Measurements from ENCODE around the gene CD93. TPM values are rescaled to one million over a fixed set of nuclear protein-coding genes. Genes with fewer than 3 reads are reported as not detected.

The CD93 gene
- total RNA-seq, 1 donor from 2014 or later, result 37.0 TPM

DNA sequence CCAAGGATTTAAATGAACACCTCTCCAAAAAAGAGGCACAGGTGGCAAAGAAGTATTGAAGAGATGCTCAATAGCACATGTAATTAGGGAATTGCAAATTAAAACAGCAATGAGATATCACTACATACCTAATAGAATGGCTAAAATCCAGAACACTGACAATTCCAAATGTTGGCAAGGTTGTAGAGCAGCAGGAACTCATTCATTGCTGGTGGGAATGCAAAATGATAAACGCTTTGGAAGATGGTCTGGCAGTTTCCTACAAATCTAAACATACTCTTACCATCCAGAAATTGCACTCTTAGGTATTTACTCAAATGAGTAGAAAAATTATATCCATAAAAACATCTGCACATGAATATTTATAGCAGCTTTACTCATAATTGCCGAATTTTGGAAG is 17.0 kb downstream of the CD93 start:
- ATAC-seq (ENCODE audit: poor library complexity) (no peak), DNase-seq (no peak)
- intact Hi-C loops (cut with DNase I), result loop anchor here (10.0 kb wide), 1 partner anchor 276 kb away; no protein-coding TSS in a partner anchor

DNA sequence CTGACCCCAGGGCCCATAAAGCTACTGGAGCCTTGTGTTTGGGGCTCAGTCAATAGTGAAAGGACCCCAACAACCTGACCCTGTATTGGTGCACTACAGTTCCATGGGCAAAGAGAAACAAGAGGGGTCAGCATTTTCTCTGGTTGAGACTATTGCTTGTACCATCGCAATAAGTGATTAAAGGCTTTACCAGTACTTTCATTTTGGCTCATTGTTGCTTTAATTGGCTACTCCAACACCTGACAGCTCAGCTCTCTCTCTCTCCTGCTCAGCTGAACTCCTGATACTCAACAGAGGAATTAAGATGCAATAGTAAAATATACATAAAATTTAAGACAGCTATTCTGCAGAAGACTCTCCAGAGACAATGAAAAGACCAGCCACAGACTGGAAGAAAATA is 17.8 kb downstream of the CD93 start:
- ATAC-seq (ENCODE audit: poor library complexity) (no peak), DNase-seq (no peak)
- intact Hi-C loops (cut with DNase I), result loop anchor here (10.0 kb wide), 1 partner anchor 277 kb away; no protein-coding TSS in a partner anchor

DNA sequence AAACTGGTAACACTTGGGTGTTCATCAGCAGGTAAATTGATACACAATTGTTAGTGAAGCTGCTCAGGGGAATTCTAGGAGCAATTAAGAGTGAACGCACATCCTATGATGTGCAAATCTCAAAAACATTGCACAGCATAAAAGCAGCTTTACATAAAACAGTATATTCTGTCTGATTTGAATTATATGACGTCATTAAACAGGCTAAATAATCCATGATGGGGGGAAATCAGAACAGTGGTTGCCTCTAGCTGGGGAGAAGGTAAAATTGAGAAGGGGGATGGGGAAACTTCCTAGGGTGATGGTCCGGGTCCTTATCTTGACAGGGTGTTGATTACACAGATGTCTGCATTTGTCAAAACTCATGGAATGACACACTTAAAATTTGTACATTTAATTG is 19.4 kb downstream of the CD93 start:
- ATAC-seq (ENCODE audit: poor library complexity), result no peak
- DNase-seq, result no peak
- intact Hi-C loops (cut with DNase I), result loop anchor here (10.0 kb wide), 1 partner anchor 278 kb away; no protein-coding TSS in a partner anchor

DNA sequence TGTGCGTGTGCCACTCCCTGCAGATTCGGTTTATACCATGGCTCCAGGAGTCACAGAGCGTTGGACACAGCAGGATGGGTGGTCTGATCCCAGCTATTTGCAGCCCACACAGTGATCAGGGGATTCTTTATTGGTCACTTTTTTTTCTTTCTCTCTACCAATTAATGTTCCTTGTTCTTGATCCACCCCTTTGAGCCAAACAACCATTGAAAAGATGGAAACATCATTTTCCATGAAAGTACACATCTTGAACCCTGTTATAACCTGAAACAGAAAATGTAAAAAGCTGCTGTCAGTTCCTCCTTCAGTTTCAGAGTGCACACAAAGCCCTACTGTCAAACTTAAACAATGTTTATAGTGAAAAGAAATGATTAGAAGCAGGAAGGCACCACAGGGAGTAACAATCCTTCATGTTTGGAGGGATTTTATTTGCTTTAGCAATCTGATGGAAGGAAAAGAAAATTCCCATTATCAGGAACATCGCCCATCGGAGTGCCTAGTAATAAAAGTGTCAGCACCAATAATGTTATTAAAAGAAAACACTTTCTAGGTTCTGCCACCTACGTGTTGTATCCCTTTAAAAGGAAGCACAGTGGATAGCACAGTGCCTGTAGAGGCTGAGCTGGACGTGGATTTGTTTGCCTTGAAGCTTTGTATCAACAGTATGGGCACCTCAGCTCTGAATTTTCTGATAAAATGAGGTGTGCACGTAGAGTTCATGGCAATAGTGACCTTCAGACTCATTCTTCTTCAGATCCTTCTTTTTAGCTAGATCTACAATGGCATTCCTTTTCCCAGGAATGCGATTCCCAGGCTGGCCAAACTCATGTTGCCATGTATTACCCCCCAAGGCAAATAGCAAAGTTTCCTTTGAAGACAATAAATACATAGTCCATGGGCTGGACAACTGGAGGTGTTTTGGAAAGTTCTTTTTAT is 20.6 kb downstream of the CD93 start:
- DNase-seq (no peak), ATAC-seq (ENCODE audit: poor library complexity) (no peak)
- intact Hi-C loops (cut with DNase I), result loop anchor here (10.0 kb wide), 1 partner anchor 279 kb away; no protein-coding TSS in a partner anchor

DNA sequence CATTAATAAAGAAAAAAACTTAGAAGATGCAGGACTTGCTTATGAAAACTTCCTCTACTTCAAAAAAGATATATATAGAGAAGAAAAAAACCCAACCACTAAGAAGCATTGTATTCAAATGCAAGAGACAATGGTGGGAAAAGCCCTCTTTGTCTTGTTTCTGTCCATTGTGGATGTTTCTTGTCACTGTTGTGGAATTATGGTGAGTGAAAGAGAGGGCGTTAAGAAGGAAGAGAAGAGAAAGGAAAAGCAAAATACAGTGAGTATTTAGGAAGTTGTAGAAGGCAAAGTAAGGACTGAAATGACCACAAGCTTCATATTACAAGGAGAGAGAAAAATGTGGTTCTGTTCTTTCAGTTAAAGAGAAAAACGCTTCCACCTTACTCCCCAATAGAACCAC is 22.5 kb downstream of the CD93 start:
- no peak for ATAC-seq (ENCODE audit: poor library complexity)
- intact Hi-C loops (cut with DNase I), result loop anchor here (10.0 kb wide), 1 partner anchor 281 kb away; no protein-coding TSS in a partner anchor
- no peak for DNase-seq

DNA sequence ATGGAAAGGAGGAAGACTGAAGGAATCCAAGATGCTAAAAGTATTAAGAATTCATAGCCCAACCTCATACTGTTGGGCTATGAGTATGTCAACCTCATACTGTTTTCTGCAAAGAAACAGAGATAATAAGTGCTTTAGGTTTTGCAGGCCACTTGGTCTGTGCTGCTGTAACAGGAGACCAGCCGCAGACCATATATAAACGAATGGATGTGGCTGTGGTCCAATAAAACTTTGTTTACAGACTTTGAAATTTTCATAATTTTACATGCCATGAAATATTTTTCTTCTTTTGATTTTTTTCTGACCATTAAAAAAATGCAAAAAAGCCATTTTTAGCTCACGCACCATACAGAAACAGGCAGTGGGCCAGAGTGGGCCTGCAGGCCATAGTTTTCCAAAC is 23.0 kb downstream of the CD93 start:
- intact Hi-C loops (cut with DNase I), result loop anchor here (10.0 kb wide), 1 partner anchor 282 kb away; no protein-coding TSS in a partner anchor

DNA sequence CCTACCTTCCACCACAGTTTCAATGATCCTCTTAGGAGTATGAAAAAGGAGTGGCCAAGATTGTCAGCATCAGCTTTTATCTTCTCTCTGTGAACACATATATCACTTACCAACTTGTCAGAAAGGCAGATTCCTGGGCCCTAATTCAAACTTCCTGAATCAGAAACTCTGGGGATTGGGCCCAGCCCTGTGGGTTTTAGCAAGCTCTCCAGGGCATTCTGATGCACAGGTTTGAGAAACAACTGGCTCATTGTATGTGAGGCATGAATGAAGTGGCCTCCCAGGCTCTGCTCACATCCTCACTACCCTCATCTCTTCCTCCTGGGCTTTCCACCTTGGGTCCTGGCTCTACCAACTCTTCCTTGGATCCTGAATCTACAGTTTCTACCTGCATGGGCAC is 23.5 kb downstream of the CD93 start:
- DNase-seq, result no peak
- ATAC-seq (ENCODE audit: poor library complexity), result no peak
- intact Hi-C loops (cut with DNase I), result loop anchor here (10.0 kb wide), 1 partner anchor 282 kb away; no protein-coding TSS in a partner anchor

More for the DNA sequence above, 23.0 kb downstream of the CD93 start:
- DNase-seq (no peak), ATAC-seq (ENCODE audit: poor library complexity) (no peak)

DNA sequence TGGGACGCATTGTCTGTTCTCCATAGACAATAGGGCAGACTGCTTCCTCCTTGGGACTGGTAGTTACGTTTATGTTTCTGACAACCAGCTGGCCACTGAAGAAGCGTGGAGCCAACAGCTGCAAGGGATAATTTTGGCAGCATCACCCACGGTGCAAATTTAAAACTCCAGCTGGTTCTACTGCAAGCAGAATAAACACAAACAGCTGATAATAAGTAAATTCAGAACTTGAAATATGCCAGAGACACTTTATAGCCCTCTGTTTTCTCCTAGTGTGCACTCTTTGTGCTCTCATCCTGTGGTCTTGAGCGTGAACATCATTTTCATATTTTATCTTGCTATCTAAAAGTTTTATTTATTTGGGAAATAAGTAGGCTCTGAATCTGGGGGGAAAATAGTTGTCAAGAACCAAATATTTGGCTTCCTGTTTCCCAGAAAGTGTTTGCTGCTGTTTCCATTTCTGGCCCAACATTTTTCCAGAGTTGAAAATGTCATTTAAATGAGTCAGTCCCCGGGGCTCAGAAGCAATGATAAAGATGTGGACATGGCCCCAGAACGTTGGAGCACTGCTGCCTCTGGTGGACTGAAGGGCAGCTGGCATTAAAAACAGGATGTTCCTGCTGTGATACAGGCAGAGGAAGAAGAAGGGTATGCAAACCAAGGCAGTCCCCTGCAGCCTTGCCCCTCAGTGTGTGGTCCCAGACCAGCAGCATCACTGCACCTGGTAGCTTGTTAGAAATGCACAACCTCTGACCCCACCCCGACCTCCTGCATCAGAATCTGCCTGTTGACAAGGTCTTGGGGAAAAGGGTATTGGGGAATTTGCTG is 24.2 kb downstream of the CD93 start:
- ATAC-seq (ENCODE audit: poor library complexity), result peak; percentile 89
- intact Hi-C loops (cut with DNase I), result loop anchor here (10.0 kb wide), 1 partner anchor 283 kb away; no protein-coding TSS in a partner anchor
- peak; percentile 67 for DNase-seq

DNA sequence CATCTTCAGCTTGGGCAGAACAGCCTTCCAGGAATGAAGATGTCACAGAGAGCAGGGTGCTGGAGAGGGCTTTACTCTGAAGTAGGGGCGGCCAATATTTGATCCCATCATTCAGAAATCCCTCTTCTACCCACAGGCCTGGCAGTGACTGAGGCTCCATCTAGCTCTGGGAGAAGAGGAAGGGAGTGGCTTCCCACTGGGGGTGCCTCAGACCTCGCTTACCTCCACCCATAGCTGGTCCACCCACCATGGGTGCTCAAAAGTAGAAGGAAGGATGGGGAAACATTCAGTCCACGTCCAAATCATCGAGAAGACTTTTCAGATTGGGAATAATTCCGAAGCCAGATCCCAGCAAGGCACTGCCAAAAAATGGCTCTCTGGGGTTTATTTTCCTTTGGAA is 24.9 kb downstream of the CD93 start:
- intact Hi-C loops (cut with DNase I), result loop anchor here (10.0 kb wide), 1 partner anchor 284 kb away; no protein-coding TSS in a partner anchor
- ATAC-seq (ENCODE audit: poor library complexity) (peak; percentile 30), DNase-seq (no peak)

DNA sequence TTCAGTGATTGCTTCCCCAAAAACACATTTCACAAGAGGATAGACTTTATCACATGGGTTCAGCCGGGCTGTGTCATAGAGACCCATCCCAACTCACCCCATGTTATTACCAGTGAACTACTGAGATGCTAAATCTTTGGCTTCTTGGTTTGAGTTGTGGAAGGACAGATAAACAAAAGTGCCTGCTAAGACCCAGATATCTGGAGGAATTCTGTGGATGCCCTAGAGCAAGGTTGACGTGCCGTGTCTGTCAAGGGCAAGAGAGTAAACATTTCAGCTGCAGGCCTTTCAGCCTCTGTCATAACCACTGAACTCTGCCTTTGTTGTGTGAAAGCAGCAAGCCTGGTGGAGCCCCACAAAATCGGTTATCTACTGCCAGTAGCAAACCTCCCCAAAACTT is 25.5 kb downstream of the CD93 start:
- intact Hi-C loops (cut with DNase I), result loop anchor here (10.0 kb wide), 1 partner anchor 284 kb away; no protein-coding TSS in a partner anchor
- ATAC-seq (ENCODE audit: poor library complexity) (no peak), DNase-seq (no peak)

DNA sequence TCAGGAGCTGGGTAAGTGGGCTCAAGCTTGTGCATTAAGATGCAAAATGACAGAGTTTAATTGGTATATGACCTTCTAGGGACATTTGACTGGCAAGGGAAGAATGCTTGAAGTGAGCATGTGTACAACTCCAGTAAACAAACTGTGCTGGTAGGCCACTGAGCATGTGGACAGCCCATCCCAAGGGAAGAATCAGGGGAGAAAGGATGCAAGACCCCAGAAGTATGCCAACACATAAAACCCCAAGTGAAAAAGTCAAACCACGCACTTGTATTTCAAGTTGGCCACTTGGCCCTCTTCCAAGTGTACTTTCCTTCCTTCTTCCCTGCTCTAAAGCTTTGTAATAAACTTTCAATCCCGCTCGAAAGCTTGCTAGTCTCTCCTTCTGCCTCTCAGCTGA is 26.3 kb downstream of the CD93 start:
- intact Hi-C loops (cut with DNase I), result loop anchor here (10.0 kb wide), 2 partner anchors 145 to 285 kb away; no protein-coding TSS in a partner anchor
- DNase-seq (no peak), ATAC-seq (ENCODE audit: poor library complexity) (no peak)

DNA sequence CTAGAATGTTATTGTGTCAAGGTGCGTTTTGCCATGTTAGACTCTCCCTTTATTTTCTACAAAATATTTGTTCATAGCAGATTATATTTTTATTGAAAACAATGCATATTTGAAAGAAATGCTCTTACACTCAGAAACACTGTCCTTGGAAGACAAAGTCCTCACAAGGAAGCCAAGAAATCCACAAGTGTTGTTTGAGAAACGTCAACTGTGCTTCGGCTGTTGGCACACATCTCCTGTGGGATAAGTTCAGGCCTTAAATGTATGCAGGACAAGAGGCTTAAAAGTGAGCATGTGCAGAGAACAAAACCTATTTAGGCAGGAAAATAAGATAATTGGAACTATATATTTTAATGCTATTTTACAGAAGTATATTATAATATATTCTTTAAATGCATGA is 27.1 kb downstream of the CD93 start:
- no peak for ATAC-seq (ENCODE audit: poor library complexity)
- intact Hi-C loops (cut with DNase I), result loop anchor here (10.0 kb wide), 1 partner anchor 146 kb away; no protein-coding TSS in a partner anchor
- DNase-seq, result no peak

DNA sequence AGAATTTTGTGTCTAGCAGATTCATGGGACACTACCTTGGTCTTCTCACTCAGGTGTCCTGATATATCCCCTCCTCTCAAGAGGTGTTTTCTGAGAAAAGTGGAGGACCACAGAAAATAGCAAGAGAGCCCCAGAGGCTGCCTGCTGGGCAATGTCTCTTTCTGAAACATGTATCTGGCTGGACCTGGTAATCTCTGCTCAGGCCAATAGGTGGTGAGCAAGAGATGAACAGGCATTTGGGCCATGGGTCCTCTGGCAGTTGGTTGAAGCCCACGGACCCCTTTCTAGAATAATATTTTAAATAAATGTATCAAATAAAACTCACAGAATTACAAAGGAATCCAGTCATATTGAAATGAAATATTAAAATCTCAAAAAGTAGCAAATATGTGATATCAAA is 27.9 kb downstream of the CD93 start:
- DNase-seq (no peak), ATAC-seq (ENCODE audit: poor library complexity) (no peak)
- intact Hi-C loops (cut with DNase I), result loop anchor here (10.0 kb wide), 1 partner anchor 147 kb away; no protein-coding TSS in a partner anchor

DNA sequence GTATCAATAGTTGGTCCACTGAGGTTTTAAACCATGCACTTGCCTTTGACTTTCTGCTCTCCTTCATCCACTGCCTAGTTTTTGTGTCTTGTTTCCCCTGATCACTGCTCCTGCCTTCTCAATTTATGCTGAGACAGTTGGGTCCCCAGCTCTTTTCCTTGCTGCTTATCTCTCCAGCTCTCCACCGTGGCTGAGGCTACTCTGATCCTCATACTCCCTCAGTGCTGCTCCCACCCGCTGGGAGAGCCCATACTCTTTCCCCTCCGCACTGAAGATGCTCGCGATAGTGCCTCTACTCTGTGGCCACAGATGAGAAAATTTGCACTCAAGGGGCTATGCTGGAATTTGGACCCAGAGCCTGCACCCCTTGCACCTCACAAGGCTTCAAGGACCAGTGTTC is 33.2 kb downstream of the CD93 start:
- ATAC-seq (ENCODE audit: poor library complexity) (no peak), DNase-seq (no peak)
- intact Hi-C loops (cut with DNase I), result loop anchor here (5.0 to 10.0 kb wide), 2 partner anchors 152 to 184 kb away; no protein-coding TSS in a partner anchor

DNA sequence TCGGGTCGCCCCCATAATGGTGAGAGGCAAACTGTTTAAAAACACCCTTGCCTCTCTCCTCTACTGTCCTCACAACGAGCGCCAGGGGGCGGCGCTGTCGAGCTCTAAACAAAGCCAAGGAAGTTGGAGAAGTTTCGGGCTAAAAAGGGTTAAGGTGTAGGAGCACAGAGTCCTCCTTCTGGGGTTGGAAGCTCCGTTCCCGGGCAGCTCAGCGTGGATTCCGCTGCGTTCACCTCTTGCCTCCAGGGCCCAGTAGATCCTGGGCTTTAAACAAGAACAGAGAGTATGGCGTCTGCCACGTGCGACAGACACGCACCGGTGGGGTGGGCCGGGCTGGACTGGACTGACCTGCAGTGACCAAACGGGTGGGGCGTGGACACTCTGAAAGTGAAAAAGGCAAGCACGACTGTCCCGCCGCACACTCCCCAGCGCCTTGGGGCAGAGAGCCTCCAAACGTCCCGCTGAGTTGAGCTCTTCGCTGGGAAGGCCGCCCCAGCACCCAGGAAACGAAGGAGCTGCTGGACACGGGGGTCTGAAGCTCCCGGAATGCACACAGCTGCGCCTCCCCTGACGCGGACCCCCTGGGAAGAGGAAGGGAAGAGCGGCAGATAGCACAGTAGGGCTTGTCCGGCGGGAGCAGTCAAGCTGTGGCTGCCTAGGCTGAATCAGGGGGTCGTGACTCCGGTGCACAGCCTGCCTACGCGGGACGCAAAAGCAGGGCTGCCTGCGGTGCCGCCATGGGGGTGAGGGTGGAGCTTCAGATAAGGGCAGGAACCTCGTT is 35.1 kb downstream of the CD93 start:
- intact Hi-C loops (cut with DNase I), result loop anchor here (5.0 to 10.0 kb wide), 2 partner anchors 154 to 186 kb away; no protein-coding TSS in a partner anchor
- DNase-seq, result peak; percentile 93
- peak; percentile 60 for ATAC-seq (ENCODE audit: poor library complexity)

DNA sequence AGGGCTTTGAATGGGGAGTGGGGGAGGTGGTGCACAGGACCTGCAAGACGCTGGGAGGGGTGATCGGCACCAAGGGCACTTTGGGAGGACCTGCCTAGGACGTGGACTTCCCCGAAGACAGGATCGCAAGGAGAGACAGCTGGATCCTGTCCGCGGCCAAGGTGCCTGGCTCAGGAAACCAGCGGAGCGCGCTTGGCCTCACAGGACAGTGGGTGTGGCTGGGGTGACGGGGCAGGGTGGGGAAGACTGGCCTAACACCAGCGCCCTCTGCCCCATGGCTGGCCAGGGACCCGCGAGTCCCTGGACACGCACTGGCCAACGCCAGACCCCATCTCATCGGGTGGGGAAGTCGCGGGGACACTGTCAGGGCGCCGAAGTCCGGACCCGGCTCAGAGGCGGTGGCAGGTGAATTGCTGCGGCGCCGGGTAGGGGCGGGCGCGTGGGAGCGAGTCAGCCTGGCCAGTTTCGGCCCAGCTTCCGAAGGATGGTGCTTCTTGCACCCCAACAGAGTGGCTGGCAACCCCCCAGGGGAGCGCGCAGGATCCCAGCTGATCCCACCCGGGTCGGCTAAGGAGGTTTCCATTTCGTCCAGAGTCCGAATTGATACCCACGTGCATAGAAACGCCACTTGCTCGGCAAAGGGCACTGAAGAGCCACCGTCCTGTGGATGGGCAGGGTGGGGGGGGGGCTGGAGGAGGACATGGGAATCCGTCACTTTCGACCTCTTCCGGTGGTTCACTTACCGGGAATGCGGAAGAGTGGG is 35.9 kb downstream of the CD93 start:
- ATAC-seq (ENCODE audit: poor library complexity) (peak; percentile 48), DNase-seq (peak; percentile 81)
- intact Hi-C loops (cut with DNase I), result loop anchor here (5.0 to 10.0 kb wide), 2 partner anchors 155 to 187 kb away; no protein-coding TSS in a partner anchor
